Measurements from ENCODE around the gene CD80.

DNA sequence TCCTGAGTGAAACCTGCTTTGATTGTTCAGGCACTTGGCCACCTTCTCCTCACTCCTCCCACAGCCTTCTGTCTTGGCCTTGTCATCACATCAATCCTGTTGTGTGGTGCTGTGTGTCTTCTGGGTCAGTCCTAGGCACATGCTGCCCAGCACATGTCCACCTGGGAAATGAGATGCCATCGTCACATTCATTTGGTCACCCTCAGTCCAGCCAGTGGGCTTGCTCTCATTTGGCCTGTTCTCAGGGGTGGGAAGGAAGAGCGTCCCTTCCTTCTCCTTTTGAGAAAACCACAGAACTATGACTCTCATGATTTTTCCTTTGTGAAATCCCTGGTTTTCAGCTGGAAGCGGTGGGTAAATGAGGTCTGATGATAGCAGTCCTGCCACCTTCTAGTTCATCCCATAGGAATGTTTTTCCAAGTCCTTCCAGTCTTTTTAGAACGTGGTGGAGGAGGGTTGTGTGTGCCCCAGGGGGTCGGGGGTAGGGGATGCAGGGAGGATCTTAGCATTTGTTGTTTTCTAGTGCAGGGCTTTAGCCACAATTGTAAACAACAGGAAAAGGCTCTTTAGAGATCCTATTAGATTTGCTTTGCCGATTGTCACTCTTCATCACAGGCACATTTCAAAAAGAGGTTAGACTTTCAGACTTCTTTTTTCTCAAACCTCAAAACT is 29.8 kb upstream of the CD80 start:
- TF ChIP-seq, protein P1, sequence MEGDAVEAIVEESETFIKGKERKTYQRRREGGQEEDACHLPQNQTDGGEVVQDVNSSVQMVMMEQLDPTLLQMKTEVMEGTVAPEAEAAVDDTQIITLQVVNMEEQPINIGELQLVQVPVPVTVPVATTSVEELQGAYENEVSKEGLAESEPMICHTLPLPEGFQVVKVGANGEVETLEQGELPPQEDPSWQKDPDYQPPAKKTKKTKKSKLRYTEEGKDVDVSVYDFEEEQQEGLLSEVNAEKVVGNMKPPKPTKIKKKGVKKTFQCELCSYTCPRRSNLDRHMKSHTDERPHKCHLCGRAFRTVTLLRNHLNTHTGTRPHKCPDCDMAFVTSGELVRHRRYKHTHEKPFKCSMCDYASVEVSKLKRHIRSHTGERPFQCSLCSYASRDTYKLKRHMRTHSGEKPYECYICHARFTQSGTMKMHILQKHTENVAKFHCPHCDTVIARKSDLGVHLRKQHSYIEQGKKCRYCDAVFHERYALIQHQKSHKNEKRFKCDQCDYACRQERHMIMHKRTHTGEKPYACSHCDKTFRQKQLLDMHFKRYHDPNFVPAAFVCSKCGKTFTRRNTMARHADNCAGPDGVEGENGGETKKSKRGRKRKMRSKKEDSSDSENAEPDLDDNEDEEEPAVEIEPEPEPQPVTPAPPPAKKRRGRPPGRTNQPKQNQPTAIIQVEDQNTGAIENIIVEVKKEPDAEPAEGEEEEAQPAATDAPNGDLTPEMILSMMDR (IDR thresholded peaks at IDR 0.05; ENCODE audit: low read depth, low read length, poor library complexity, severe bottlenecking), result no peak
- TF ChIP-seq EZH2phosphoT487 (IDR thresholded peaks at IDR 0.05; ENCODE audit: borderline replicate concordance, low read length), result no peak

Measured in DOHH2 (cell line).